Fibroblast of lung (primary cell): Measurements from ENCODE around the gene MYO1E.

ENCODE experiments used
- CTCF ChIP-seq, 2 donors: IDR thresholded peaks in 1 of 2; conservative IDR thresholded peaks in 1 of 2; 1 replicate in 1 of 2; 2 replicates in 1 of 2; pipeline ENCODE4 v1.5.1; 2011 to 2012; ENCODE audit warnings: low read length in 2 of 2, control low read depth in 1 of 2, inconsistent platforms in 1 of 2, low read depth in 1 of 2, mild to moderate bottlenecking in 1 of 2
- EZH2 ChIP-seq: IDR thresholded peaks from 2 replicates; pipeline ENCODE4 v1.5.1; 2012; ENCODE audit warnings: low read length, control low read depth, mild to moderate bottlenecking; ENCODE audit errors: missing control alignments

- no peak for TF ChIP-seq CTCF (conservative IDR thresholded peaks at IDR 0.05 in 1 of 2, IDR thresholded peaks at IDR 0.05 in 1 of 2; ENCODE audit: low read depth in 1 of 2, low read length in 2 of 2)
- no peak for TF ChIP-seq EZH2
Measured at GRCh38 chr15:59170295-59171066, 202.2 kb downstream of the MYO1E start.
